Stimulated activated CD8-positive, alpha-beta memory T cell treated with anti-CD3 and anti-CD28 coated beads, Interleukin-12 subunit alpha, Interleukin-12 subunit beta, amount 100 ng/mL, for 4 hours (primary cell): ENCODE measurements around the gene GLIS1.

Source experiments
- DNase-seq: peaks from one replicate; pipeline ENCODE4 v3.0.0-alpha.2; 2020; ENCODE audit warnings: low read depth

The GLIS1 gene

GRCh38 chr1:53548031-53548491 lies 190.9 kb downstream of the GLIS1 start:
- DNase-seq: no peak

DNA sequence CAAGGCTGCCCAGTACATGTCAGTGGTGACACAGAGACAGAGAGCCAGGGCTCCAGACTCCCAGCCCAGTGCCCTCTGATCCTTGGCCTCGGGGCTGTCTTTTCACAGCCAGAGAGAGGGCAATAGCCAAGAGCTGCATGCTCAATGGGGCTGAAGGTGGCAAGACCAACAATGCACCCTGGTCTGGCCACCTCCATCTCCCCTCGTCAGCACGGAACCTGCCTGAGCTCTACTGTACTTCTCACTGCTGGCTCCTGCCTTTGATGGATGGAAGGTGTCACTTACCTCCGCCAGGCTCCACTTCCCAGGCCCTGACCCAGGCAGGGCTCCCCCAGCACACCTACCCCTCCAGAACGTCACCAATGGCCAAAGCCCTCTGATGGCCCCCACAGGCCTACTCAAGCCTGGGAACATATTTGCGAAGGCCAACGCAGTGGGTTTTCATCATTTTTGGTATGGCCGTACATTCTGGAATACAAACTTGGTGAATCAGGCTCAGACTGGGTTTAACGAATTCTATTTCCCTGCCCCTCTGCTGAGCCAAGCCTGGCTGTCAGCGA lies 191.7 kb downstream of the GLIS1 start:
- DNase-seq: no peak

DNA sequence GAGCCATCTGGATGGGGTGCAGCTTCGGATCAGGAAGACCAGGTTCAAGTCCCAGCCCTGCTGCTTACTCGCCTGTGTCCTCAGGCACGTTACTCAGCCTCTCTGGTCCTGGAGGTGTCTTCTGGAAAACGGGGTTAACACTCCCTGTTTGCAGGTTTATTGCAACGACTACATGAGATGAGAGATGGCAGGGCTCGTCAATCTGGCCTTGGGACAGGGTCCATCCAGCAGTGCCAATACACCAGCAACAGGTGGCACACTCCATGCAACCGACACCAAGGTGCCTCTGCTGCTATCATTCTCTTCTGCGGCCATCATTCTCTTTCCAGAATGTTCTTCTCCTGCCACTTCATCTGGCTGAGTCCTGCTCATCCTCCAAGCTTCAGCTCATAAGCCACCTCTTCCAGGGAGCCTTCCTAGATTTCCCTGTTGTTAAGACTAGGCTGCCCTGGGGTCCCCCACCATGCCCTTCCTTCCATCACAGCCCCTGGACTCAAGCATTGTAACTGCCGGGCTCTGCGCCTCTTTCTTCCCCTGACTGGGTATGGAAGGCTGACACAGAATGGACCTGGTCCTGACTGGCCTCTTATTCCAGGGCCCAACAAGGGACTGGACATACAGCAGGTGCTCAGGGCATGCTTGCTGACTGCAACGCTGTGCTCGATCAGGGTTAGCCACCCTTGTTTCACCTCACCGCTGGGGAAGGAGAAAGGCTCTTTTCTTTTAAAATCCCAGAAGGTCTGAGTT lies 192.4 kb downstream of the GLIS1 start:
- DNase-seq: no peak

- no peak for DNase-seq
Measured at GRCh38 chr1:53545663-53546408, 193.1 kb downstream of the GLIS1 start.

- DNase-seq: no peak
Measured at GRCh38 chr1:53544728-53545515, 194.0 kb downstream of the GLIS1 start.

DNA sequence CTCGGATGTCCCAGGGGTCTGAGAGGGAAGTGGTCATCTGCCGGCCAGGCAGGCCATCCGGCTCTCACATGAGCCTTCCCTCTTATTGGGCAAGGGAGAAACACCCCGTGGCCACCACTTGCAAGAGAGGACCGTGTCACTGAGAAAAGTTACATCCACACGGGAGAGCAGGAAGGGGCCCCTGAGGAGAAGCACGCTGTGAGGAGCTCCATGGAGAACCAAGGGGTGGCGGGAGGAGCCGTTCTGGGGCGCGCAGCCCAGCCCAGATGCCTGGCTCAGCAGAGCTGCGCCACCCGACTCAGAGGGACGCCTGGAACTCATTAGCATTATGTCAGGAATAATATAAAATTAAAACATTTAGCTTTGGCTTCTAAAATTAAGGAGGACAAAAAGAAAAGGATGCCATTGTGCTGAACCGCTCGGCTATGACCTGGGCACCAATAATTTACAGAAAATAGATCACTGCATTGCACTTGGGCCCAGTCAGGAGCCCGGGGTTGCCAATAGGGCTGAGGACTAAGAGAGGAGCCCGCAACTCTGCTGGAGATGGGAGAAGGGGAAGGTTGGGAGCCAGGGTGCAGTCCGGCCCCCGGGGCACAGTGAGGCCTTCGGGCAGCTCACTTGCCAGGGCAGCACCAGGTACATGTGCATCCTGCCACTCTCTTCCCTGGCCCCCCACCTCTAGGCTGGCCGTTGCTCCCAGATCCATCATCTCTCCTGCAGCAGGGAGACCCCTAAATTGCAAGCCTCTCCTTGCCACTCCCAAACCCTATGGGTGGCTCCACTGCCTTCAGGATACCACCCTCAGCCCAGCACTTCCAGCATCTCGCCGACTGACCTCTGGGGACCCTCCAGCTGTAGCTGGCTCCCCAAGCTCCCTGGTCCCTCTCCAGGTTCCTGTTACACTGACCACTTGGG lies 194.9 kb downstream of the GLIS1 start:
- DNase-seq: no peak

GRCh38 chr1:53543130-53543777 lies 195.7 kb downstream of the GLIS1 start:
- DNase-seq: no peak

DNA sequence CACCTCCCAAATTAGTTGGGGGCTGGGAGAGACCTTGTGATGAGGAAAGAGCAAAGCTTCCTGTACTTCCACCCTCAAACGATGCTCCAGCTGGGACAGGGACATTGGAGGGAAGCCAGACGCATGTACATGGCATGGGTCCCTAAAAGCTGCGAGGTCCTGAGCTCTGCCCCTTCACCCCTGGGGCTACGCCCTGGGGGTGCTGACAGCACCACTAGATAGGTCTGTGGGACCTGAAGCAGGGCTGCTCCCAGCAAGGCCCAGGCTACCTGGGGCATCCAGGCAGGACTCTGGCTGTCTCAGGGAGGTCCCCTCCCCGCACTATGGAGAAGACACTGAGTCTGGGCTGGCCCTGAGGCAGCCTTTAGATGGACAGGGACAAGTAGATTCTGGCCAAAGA lies 196.4 kb downstream of the GLIS1 start:
- DNase-seq: no peak

DNA sequence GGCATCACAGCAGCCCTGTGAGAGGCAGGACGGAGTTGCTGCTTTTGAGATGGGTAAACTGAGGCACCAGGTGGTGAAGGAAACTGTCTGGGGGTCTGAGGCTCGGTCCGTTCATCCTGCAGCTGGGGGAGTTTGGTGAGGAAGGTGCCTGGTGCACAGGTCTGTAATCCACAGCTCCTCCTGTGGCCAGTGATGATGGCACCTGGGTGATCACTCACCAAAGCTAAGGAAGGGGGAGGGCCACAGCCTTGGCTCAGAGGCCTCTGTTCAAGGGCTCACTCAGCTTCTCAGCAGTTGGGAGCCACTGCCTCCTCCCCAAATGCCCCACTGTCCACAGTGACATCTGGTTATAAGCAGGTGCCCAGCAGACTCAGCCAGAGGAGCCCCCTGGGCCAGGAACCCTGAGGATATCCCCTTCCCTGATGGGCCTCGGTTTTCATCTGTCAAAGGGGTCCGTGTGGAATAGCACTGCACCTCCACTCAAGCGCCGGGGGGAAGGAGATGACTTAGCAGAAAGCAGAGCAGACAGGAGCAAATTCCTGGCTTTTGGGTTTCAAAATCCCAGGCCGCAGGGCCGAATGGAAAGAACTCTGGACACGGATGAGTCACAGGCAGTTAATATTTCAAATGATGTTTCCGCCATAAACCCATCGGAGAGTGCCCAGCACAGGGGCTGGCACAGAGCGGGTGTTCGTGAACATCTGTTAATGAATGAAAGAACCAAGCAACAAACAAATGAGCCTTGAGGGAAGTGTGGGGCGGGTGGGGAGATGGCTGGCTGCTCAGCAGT lies 197.0 kb downstream of the GLIS1 start:
- no peak for DNase-seq

GRCh38 chr1:53541263-53541625 lies 197.7 kb downstream of the GLIS1 start:
- no peak for DNase-seq

GRCh38 chr1:53540604-53541262 lies 198.2 kb downstream of the GLIS1 start:
- no peak for DNase-seq

DNA sequence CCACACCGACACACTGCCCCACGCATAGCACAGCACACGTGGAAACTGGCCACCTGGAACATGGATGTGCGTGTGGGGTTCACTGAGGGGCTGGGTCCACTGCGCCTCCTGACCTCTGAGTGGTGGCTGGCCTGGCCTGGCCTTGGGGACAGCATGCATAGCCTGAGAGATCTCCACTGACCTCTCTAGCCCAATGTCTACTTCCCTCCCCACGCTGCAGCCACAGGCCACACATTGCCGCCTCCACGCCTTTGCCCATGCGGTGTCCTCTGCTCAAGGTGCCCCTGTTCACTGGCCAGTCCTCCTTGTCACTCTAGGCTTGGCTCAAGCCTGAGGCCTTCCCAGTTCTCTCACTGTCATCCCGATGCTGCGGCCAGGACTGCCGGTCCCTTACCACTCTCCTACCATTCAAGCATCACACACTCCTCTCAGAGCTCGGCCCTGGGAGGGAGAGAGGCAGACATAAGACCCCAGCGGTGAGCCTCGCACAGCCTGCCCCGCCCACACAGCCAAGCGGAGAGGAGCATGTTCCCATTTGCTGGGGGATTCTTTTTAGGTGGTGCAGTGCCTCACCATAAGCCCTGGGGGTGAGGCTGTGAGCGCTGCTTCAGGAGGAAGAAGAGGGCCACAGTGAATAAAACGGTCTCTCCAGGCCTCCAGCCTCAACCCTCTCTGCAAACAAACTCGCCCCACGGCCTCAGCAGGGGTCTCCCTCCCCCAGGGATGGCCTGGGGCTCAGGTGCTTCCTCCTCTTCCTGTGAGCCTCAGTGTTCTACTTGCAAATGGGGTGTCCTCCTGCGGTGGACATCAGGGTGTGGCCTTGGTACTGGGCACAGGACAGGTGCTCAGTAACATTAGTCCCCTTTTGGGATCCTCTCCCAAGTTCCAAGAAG lies 199.0 kb downstream of the GLIS1 start:
- DNase-seq: no peak

DNA sequence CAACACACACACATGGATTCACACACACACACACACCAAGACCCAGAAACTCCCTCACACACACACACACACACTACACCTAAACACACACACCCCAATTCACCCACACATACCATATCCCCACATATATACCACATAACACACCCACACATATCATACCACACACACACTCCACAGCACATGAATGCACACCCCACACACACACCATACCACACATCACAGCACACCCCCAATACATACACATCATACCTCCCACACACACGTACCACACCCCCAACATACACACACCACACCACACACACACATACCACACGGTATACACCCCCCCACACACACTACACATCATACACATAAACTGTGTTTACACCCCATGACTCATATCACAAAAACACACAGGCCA lies 199.7 kb downstream of the GLIS1 start:
- no peak for DNase-seq

DNA sequence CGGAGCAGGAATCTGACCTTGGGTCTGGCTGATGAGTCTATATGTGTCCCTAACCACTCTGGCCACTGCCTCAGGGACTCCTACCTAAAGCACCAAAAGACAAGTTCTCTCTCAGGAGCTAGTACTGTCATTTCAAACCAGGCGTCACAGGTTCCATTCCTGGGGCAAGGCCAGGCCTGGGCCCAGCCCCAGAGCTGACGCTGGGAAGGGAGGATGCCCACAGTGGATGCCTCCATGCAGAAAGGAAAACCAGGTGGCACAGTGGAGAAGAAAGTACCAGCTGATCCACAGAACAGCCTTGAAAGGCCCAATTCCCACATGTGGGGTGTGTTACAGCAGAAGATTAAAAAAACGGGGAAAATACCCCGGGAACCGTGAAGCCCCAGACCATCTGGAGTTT lies 202.4 kb downstream of the GLIS1 start:
- no peak for DNase-seq

- no peak for DNase-seq
Measured at GRCh38 chr1:53535846-53536245, 203.1 kb downstream of the GLIS1 start.

- DNase-seq: no peak
Measured at GRCh38 chr1:53535226-53535625, 203.7 kb downstream of the GLIS1 start.

GRCh38 chr1:53532912-53533311 lies 206.1 kb downstream of the GLIS1 start:
- no peak for DNase-seq

- no peak for DNase-seq
Measured at GRCh38 chr1:53532377-53532776, 206.6 kb downstream of the GLIS1 start.
